Body of pancreas (tissue), 4 donors: Measurements from ENCODE around the gene PNO1.

Experiments used
- CTCF ChIP-seq, 7 experiments: fragments of 450-650 bp in 4 of 7; fragments of 200-600 bp in 3 of 7; sonication (generic) in 3 of 7; IDR thresholded peaks; one replicate each; pipeline ENCODE4 v1.5.1; 2016 to 2019; ENCODE audit warnings: antibody characterized with exemption in 7 of 7
- POLR2A ChIP-seq, 3 donors: fragments of 450-650 bp; IDR thresholded peaks; one replicate each; pipeline ENCODE4 v1.6.1; 2016; ENCODE audit warnings: antibody characterized with exemption in 3 of 3, mild to moderate bottlenecking in 2 of 3

GRCh38 chr2:68155618-68156017 is 2.1 kb upstream of the PNO1 start:
- TF ChIP-seq CTCF (IDR thresholded peaks at IDR 0.05) (no peak), POLR2A (IDR thresholded peaks at IDR 0.05) (no peak)
